ENCODE measurements around the gene ISCU. TPM values are rescaled to one million over a fixed set of nuclear protein-coding genes. Genes with fewer than 3 reads are reported as not detected.

Gene ISCU
- total and polyA plus RNA-seq, 2 of the 8 experiments (the other 6 are each of a cell fraction or from before 2014, with no cell fraction given), result 72.1 to 78.1 TPM

GRCh38 chr12:108560752-108561719, 1.4 kb upstream of the ISCU start, which contains the start of gene SART3 (continued):
- TF ChIP-seq RFX5 (IDR thresholded peaks at IDR 0.05; ENCODE audit: borderline replicate concordance, low read depth, low read length) (no peak), HDAC2 (IDR thresholded peaks at IDR 0.05; ENCODE audit: borderline replicate concordance in 1 of 2, low read depth in 2 of 2, low read length in 2 of 2) (peak in 1 of 2 experiments; percentile 69; a peak in 1 of 4 replicates), CBX8 (IDR thresholded peaks at IDR 0.05; ENCODE audit: borderline replicate concordance, low read depth, low read length) (no peak)

All from H1 (cell line).